Measurements from ENCODE around the gene SIK3. TPM values are rescaled to one million over a fixed set of nuclear protein-coding genes. Genes with fewer than 3 reads are reported as not detected.

SIK3 gene
- polyA plus RNA-seq, 1 of the 3 experiments (the other 2 are of a cell fraction): 5.1 TPM

- CTCF ChIA-PET: interaction anchor here (16.5 kb wide), 1 partner anchor 309 kb away, joined by 268 read pairs; the partner anchor contains the start of genes APOA5 and ZPR1
- WGBS (ENCODE audit: low lambda C conversion rate): 98% methylated on average over 3 of the region's 3 CpGs
- no peaks in the 10 kb centered on the region for H3K9me2 ChIP-seq
Observed at GRCh38 chr11:117100556-117100955, 2.3 kb upstream of the SIK3 start.

More at GRCh38 chr11:117100556-117100955, 2.3 kb upstream of the SIK3 start:
- no peak overlapping the region for H3K4me2 ChIP-seq
- POLR2A ChIA-PET: no interaction called here
- no peak for DNase-seq
- peaks cover 14% of the 10 kb centered on the region for H4K20me1 ChIP-seq (ENCODE audit: insufficient read depth)
- no peaks in the 10 kb centered on the region for H3K36me3 ChIP-seq (replicated peaks in 1 of 2; ENCODE audit: control insufficient read depth in 1 of 2, insufficient read depth in 2 of 2, low read length in 1 of 2)
- no peaks in the 10 kb centered on the region for H3K27me3 ChIP-seq (ENCODE audit: insufficient read depth)
- no peak for TF ChIP-seq POLR2AphosphoS5 (IDR thresholded peaks at IDR 0.05; ENCODE audit: low read depth, low read length)
- TF ChIP-seq GABPA (IDR thresholded peaks at IDR 0.05; ENCODE audit: low read depth): no peak
- TF ChIP-seq, protein P1, sequence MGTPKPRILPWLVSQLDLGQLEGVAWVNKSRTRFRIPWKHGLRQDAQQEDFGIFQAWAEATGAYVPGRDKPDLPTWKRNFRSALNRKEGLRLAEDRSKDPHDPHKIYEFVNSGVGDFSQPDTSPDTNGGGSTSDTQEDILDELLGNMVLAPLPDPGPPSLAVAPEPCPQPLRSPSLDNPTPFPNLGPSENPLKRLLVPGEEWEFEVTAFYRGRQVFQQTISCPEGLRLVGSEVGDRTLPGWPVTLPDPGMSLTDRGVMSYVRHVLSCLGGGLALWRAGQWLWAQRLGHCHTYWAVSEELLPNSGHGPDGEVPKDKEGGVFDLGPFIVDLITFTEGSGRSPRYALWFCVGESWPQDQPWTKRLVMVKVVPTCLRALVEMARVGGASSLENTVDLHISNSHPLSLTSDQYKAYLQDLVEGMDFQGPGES (IDR thresholded peaks at IDR 0.05; ENCODE audit: low read depth, low read length): no peak
- TF ChIP-seq RFX5 (IDR thresholded peaks at IDR 0.05; ENCODE audit: low read length): no peak
- TF ChIP-seq YY1 (IDR thresholded peaks at IDR 0.05; ENCODE audit: low read depth): no peak
- TF ChIP-seq SMC3 (IDR thresholded peaks at IDR 0.05; ENCODE audit: low read depth, low read length): no peak
- no peak for TF ChIP-seq TCF12 (IDR thresholded peaks at IDR 0.05)
- TF ChIP-seq ELF1 (IDR thresholded peaks at IDR 0.05): no peak
- TF ChIP-seq NFIC (IDR thresholded peaks at IDR 0.05; ENCODE audit: borderline replicate concordance): no peak
- TF ChIP-seq MXI1 (IDR thresholded peaks at IDR 0.05; ENCODE audit: low read depth, low read length): no peak
- no peak for TF ChIP-seq PBX3 (IDR thresholded peaks at IDR 0.05)
- TF ChIP-seq RAD21 (IDR thresholded peaks at IDR 0.05; ENCODE audit: low read length): no peak
- no peak for TF ChIP-seq JUND (IDR thresholded peaks at IDR 0.05)
- TF ChIP-seq TAF1 (IDR thresholded peaks at IDR 0.05; ENCODE audit: borderline replicate concordance, low read depth, low read length): no peak
- TF ChIP-seq USF2 (IDR thresholded peaks at IDR 0.05; ENCODE audit: borderline replicate concordance, low read depth, low read length): no peak
- TF ChIP-seq CHD2 (IDR thresholded peaks at IDR 0.05; ENCODE audit: low read length, partially characterized antibody): no peak
- no peak for TF ChIP-seq CTCF (IDR thresholded peaks at IDR 0.05)
- H3F3A ChIP-seq (replicated peaks; ENCODE audit: insufficient read depth): peaks cover 4% of the 10 kb centered on the region
- H3K9ac ChIP-seq: no peak overlapping the region
- peaks cover 25% of the 10 kb centered on the region for H3K79me2 ChIP-seq (ENCODE audit: insufficient read depth)
- H3K4me1 ChIP-seq (ENCODE audit: control insufficient read depth in 1 of 2, insufficient read depth in 2 of 2, low read depth in 1 of 2, low read length in 1 of 2): peaks cover 15 to 23% of the 10 kb centered on the region in 2 experiments
- no peak overlapping the region for H3K4me3 ChIP-seq (ENCODE audit: low read depth in 2 of 2, low read length in 1 of 2)
- no peak overlapping the region for H2AFZ ChIP-seq (ENCODE audit: low read depth)
- H3K27ac ChIP-seq (ENCODE audit: low read depth in 2 of 2, low read length in 1 of 2): no peak overlapping the region
- no peaks in the 10 kb centered on the region for H3K9me3 ChIP-seq
